NT2/D1 (cell line): ENCODE results near the gene ARMH1.
"Not testable (repeated sequence)": the region's sequence is repeated elsewhere in the genome, so short reads cannot be mapped to it uniquely, and the experiment has no call there.

Experiments used
- SUZ12 ChIP-seq: IDR thresholded peaks from 2 replicates; pipeline ENCODE4 v1.6.1; 2011; ENCODE audit not compliant: insufficient read length, insufficient read depth; ENCODE audit errors: extremely low read depth
- YY1 ChIP-seq: IDR thresholded peaks from 2 replicates; pipeline ENCODE4 v1.6.1; 2011; ENCODE audit not compliant: insufficient read length, insufficient read depth
- ZNF274 ChIP-seq: IDR thresholded peaks from 2 replicates; pipeline ENCODE4 v1.6.1; 2011; ENCODE audit warnings: mild to moderate bottlenecking, low read depth, low read length

DNA sequence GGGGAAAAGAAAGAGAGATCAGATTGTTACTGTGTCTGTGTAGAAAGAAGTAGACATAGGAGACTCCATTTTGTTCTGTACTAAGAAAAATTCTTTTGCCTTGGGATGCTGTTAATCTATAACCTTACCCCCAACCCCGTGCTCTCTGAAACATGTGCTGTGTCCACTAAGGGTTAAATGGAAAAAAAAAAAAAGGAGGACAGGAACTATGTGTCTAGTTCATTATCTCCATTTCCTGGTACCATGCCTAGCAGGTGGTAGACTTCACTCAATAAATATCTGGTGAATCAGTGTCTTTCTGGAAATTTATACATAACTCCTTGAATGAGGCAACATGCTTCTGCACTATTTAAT lies 64.4 kb downstream of the ARMH1 start:
- TF ChIP-seq YY1, ZNF274, SUZ12: not testable (repeated sequence)
